ENCODE results near the gene ILF3.

DNA sequence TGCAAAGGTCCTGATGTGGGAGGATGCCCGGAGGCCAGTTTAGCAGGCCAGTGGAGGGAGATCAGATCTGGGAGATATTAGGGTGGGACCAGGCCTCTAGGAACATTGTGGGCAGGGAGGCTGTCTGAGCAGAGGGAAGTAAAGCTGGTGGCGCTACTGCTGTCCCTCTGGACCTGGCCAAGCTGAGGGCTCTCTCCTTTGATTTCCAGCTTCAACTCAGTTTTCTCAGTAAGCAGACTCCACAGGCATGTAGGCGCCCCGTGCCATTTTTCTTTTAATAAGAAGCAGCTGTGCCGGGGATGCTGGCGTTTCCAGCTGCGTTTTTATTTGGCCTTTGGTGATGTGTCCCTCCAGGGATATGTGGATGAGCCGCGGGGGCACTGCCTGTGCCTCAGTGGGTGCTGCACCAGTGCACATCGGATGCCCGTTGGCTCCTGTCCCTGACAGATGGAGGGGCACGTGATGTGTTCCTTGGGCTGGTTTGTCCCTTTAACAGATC, 70.5 kb downstream of the ILF3 start:
- TF ChIP-seq, protein P1, sequence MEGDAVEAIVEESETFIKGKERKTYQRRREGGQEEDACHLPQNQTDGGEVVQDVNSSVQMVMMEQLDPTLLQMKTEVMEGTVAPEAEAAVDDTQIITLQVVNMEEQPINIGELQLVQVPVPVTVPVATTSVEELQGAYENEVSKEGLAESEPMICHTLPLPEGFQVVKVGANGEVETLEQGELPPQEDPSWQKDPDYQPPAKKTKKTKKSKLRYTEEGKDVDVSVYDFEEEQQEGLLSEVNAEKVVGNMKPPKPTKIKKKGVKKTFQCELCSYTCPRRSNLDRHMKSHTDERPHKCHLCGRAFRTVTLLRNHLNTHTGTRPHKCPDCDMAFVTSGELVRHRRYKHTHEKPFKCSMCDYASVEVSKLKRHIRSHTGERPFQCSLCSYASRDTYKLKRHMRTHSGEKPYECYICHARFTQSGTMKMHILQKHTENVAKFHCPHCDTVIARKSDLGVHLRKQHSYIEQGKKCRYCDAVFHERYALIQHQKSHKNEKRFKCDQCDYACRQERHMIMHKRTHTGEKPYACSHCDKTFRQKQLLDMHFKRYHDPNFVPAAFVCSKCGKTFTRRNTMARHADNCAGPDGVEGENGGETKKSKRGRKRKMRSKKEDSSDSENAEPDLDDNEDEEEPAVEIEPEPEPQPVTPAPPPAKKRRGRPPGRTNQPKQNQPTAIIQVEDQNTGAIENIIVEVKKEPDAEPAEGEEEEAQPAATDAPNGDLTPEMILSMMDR (conservative IDR thresholded peaks at IDR 0.05): no peak
- no peak for TF ChIP-seq EZH2 (IDR thresholded peaks at IDR 0.05; ENCODE audit: low read depth)

All from PC-9 (cell line).